HEK293T (cell line): ENCODE data around the gene RERGL.

Source experiments
- BHLHE40 ChIP-seq: fragments of 450-650 bp; IDR thresholded peaks from 2 replicates; pipeline ENCODE4 v1.6.1; 2016; ENCODE audit warnings: mild to moderate bottlenecking, moderate library complexity, borderline replicate concordance
- FOXA1 ChIP-seq: fragments of 450-650 bp; IDR thresholded peaks from 2 replicates; pipeline ENCODE4 v1.6.1; 2016; ENCODE audit warnings: mild to moderate bottlenecking
- FOXM1 ChIP-seq: fragments of 450-650 bp; IDR thresholded peaks from 2 replicates; pipeline ENCODE4 v1.6.1; 2017; ENCODE audit warnings: mild to moderate bottlenecking, borderline replicate concordance
- HDGF ChIP-seq: fragments of 450-650 bp; IDR thresholded peaks from 2 replicates; pipeline ENCODE4 v1.6.1; 2017; ENCODE audit warnings: antibody characterized with exemption, borderline replicate concordance
- SP1 ChIP-seq: fragments of 450-650 bp; IDR thresholded peaks from 2 replicates; pipeline ENCODE4 v1.6.1; 2017
- SUZ12 ChIP-seq: fragments of 450-650 bp; IDR thresholded peaks from 2 replicates; pipeline ENCODE4 v1.6.1; 2016; ENCODE audit warnings: mild to moderate bottlenecking
- ZNF384 ChIP-seq: fragments of 450-650 bp; IDR thresholded peaks from 2 replicates; pipeline ENCODE4 v1.6.1; 2016

GRCh38 chr12:18101043-18101442, 11.1 kb upstream of the RERGL start:
- TF ChIP-seq FOXM1: no peak
- no peak for TF ChIP-seq SP1
- no peak for TF ChIP-seq HDGF
- TF ChIP-seq ZNF384: no peak
- TF ChIP-seq BHLHE40: no peak
- no peak for TF ChIP-seq SUZ12
- no peak for TF ChIP-seq FOXA1
